Breast epithelium (tissue), 3 donors: ENCODE results near the gene CIROP.

ENCODE experiments used
- CTCF ChIP-seq, 3 donors: fragments of 450-650 bp; IDR thresholded peaks; one replicate each; pipeline ENCODE4 v1.5.1; 2016 to 2017; ENCODE audit warnings: antibody characterized with exemption in 3 of 3, mild to moderate bottlenecking in 3 of 3, moderate library complexity in 3 of 3
- POLR2A ChIP-seq: fragments of 450-650 bp; IDR thresholded peaks from one replicate; pipeline ENCODE4 v1.6.1; 2016; ENCODE audit warnings: antibody characterized with exemption, mild to moderate bottlenecking, moderate library complexity
- POLR2AphosphoS5 ChIP-seq, 3 donors: sonication (generic); formaldehyde crosslinking; IDR thresholded peaks; one replicate each; pipeline ENCODE4 v1.6.1; 2017; ENCODE audit warnings: antibody characterized with exemption in 3 of 3

- TF ChIP-seq CTCF (IDR thresholded peaks at IDR 0.05) (no peak), POLR2A (no peak), POLR2AphosphoS5 (IDR thresholded peaks at IDR 0.05) (no peak)
Observed at GRCh38 chr14:23142826-23143225, 38.0 kb upstream of the CIROP start.
